ENCODE measurements around the gene TRIM7. TPM values are rescaled to one million over a fixed set of nuclear protein-coding genes. Genes with fewer than 3 reads are reported as not detected.

The TRIM7 gene
- total RNA-seq, 1 experiment from 2014 or later, result 9.0 TPM

GRCh38 chr5:181235689-181236366 lies 30.8 kb upstream of the TRIM7 start:
- Histone ChIP-seq H3K4me1 (no peaks in the 10 kb centered on the region; the same call in 1 of the 2 replicates), H3K27ac (no peak overlapping the region; the same call in 1 of the 2 replicates), H3K4me3 (no peak overlapping the region), H3K9me3 (replicated peaks) (no peaks in the 10 kb centered on the region), H3K36me3 (peaks cover 61% of the 10 kb centered on the region), H3K27me3 (no peaks in the 10 kb centered on the region)
- no peak for DNase-seq

GRCh38 chr5:181235323-181235688 lies 30.3 kb upstream of the TRIM7 start:
- H3K27me3 ChIP-seq, result no peaks in the 10 kb centered on the region
- no peak overlapping the region for H3K4me3 ChIP-seq
- H3K9me3 ChIP-seq (replicated peaks), result no peaks in the 10 kb centered on the region
- no peak overlapping the region; the same call in 1 of the 2 replicates for H3K27ac ChIP-seq
- no peaks in the 10 kb centered on the region; the same call in 1 of the 2 replicates for H3K4me1 ChIP-seq
- no peak for DNase-seq
- peaks cover 56% of the 10 kb centered on the region for H3K36me3 ChIP-seq

GRCh38 chr5:181234455-181235306 lies 29.7 kb upstream of the TRIM7 start:
- Histone ChIP-seq H3K27ac (peak overlapping the region; percentile 3; the same call in 1 of the 2 replicates), H3K27me3 (no peaks in the 10 kb centered on the region), H3K4me1 (no peaks in the 10 kb centered on the region; the same call in 1 of the 2 replicates), H3K4me3 (no peak overlapping the region), H3K9me3 (replicated peaks) (no peaks in the 10 kb centered on the region), H3K36me3 (peaks cover 52% of the 10 kb centered on the region)
- DNase-seq, result peak in 1 of 2 experiments; percentile 39

- no peaks in the 10 kb centered on the region for H3K27me3 ChIP-seq
- no peaks in the 10 kb centered on the region for H3K9me3 ChIP-seq (replicated peaks)
- H3K4me3 ChIP-seq, result no peak overlapping the region
- peaks cover 47% of the 10 kb centered on the region for H3K36me3 ChIP-seq
- no peak for DNase-seq
- H3K27ac ChIP-seq, result no peak overlapping the region
- H3K4me1 ChIP-seq, result no peaks in the 10 kb centered on the region; the same call in 1 of the 2 replicates
These were observed 28.9 kb upstream of the TRIM7 start for GRCh38 chr5:181233801-181234454.

- no peaks in the 10 kb centered on the region for H3K27me3 ChIP-seq
- no peak overlapping the region for H3K4me3 ChIP-seq
- no peaks in the 10 kb centered on the region for H3K9me3 ChIP-seq (replicated peaks)
- peaks cover 41% of the 10 kb centered on the region for H3K36me3 ChIP-seq
- no peak for DNase-seq
- H3K27ac ChIP-seq, result no peak overlapping the region
- H3K4me1 ChIP-seq, result no peaks in the 10 kb centered on the region; the same call in 1 of the 2 replicates
These were observed 28.2 kb upstream of the TRIM7 start for GRCh38 chr5:181233088-181233800.

- Histone ChIP-seq H3K27me3 (no peaks in the 10 kb centered on the region), H3K4me1 (no peaks in the 10 kb centered on the region; the same call in 1 of the 2 replicates), H3K36me3 (peaks cover 34% of the 10 kb centered on the region), H3K27ac (no peak overlapping the region), H3K9me3 (replicated peaks) (no peaks in the 10 kb centered on the region), H3K4me3 (no peak overlapping the region)
- no peak for DNase-seq
These were observed 27.6 kb upstream of the TRIM7 start for GRCh38 chr5:181232593-181232992.

- Histone ChIP-seq H3K9me3 (replicated peaks) (no peaks in the 10 kb centered on the region), H3K4me1 (no peaks in the 10 kb centered on the region; the same call in 1 of the 2 replicates), H3K27me3 (no peaks in the 10 kb centered on the region), H3K27ac (no peak overlapping the region), H3K36me3 (peaks cover 23% of the 10 kb centered on the region), H3K4me3 (no peak overlapping the region)
- DNase-seq, result no peak
These were observed 26.4 kb upstream of the TRIM7 start for GRCh38 chr5:181231432-181231831.

- DNase-seq, result no peak
- no peaks in the 10 kb centered on the region for H3K9me3 ChIP-seq (replicated peaks)
- no peak overlapping the region for H3K4me3 ChIP-seq
- peaks cover 14% of the 10 kb centered on the region for H3K36me3 ChIP-seq
- no peaks in the 10 kb centered on the region; the same call in 1 of the 2 replicates for H3K4me1 ChIP-seq
- no peaks in the 10 kb centered on the region for H3K27me3 ChIP-seq
- H3K27ac ChIP-seq, result no peak overlapping the region
These were observed 25.6 kb upstream of the TRIM7 start for GRCh38 chr5:181230551-181230950.

GRCh38 chr5:181229996-181230395 lies 25.0 kb upstream of the TRIM7 start:
- no peak overlapping the region for H3K27ac ChIP-seq
- H3K4me3 ChIP-seq, result no peak overlapping the region
- H3K9me3 ChIP-seq (replicated peaks), result no peaks in the 10 kb centered on the region
- no peaks in the 10 kb centered on the region for H3K27me3 ChIP-seq
- no peaks in the 10 kb centered on the region for H3K4me1 ChIP-seq
- no peak for DNase-seq
- peaks cover 8% of the 10 kb centered on the region for H3K36me3 ChIP-seq

GRCh38 chr5:181224390-181225229 lies 19.6 kb upstream of the TRIM7 start:
- no peak for DNase-seq
- H3K27me3 ChIP-seq, result no peaks in the 10 kb centered on the region
- H3K4me3 ChIP-seq, result peak overlapping the region; percentile 95
- no peaks in the 10 kb centered on the region for H3K4me1 ChIP-seq
- no peak overlapping the region for H3K27ac ChIP-seq
- H3K9me3 ChIP-seq (replicated peaks), result no peaks in the 10 kb centered on the region
- H3K36me3 ChIP-seq, result peaks cover 3% of the 10 kb centered on the region

- Histone ChIP-seq H3K4me3 (peak overlapping the region; percentile 95), H3K36me3 (no peaks in the 10 kb centered on the region; the same call in 1 of the 2 replicates), H3K27me3 (no peaks in the 10 kb centered on the region), H3K9me3 (replicated peaks) (no peaks in the 10 kb centered on the region), H3K27ac (peak overlapping the region; percentile 89), H3K4me1 (no peaks in the 10 kb centered on the region)
- peak; percentile 73 to 76 for DNase-seq
These were observed 18.9 kb upstream of the TRIM7 start for GRCh38 chr5:181223729-181224389.

- H3K9me3 ChIP-seq (replicated peaks), result no peaks in the 10 kb centered on the region
- peak within 1 kb of the TSS; percentile 89 for H3K27ac ChIP-seq
- no peaks in the 10 kb centered on the region for H3K36me3 ChIP-seq
- H3K27me3 ChIP-seq, result no peaks in the 10 kb centered on the region
- H3K4me3 ChIP-seq, result peak within 1 kb of the TSS; percentile 95
- peak; percentile 99 to 100 for DNase-seq
- no peaks in the 10 kb centered on the region for H3K4me1 ChIP-seq
These were observed 18.2 kb upstream of the TRIM7 start, which contains the start of gene TRIM41 for GRCh38 chr5:181223058-181223728. TRIM41 (plus strand) TSS chr5:181223281; CDS start chr5:181224000, 719 bp downstream.
